Ovary (tissue), 9 donors: ENCODE data around the gene CCDC57. TPM values are rescaled to one million over a fixed set of nuclear protein-coding genes. Genes with fewer than 3 reads are reported as not detected.

ENCODE experiments used
- DNase-seq, 5 donors: peaks; one replicate each; pipeline ENCODE4 v3.0.0-alpha.2; 2019 to 2020
- H3K27ac ChIP-seq, 2 donors: fragments of 200-600 bp; one replicate each; pipeline versions ENCODE4 v1.5.1 to v1.8.0; 2019 to 2022
- H3K27me3 ChIP-seq: fragments of 200-600 bp; one replicate; pipeline ENCODE4 v1.8.0; 2022
- H3K36me3 ChIP-seq: fragments of 200-600 bp; sonication (generic); one replicate; pipeline ENCODE4 v1.5.1; 2019
- H3K4me1 ChIP-seq: one replicate; pipeline ENCODE4 v1.8.1; 2013; ENCODE audit warnings: mild to moderate bottlenecking, moderate library complexity; ENCODE audit not compliant: insufficient read depth
- H3K4me3 ChIP-seq: fragments of 200-600 bp; sonication (generic); one replicate; pipeline ENCODE4 v1.5.1; 2017
- H3K9me3 ChIP-seq, 2 donors: fragments of 200-600 bp in 1 of 2; sonication (generic) in 1 of 2; one replicate each; pipeline versions ENCODE4 v1.5.1 to v1.8.1; 2013 to 2019; ENCODE audit warnings: mild to moderate bottlenecking in 1 of 2, moderate library complexity in 1 of 2
- CTCF ChIP-seq, 3 donors: fragments of 450-650 bp in 2 of 3; fragments of 200-600 bp in 1 of 3; IDR thresholded peaks; one replicate each; pipeline versions ENCODE4 v1.5.1 to v1.8.0; 2016 to 2022; ENCODE audit warnings: antibody characterized with exemption in 3 of 3, mild to moderate bottlenecking in 1 of 3
- EP300 ChIP-seq: sonication (generic); formaldehyde crosslinking; IDR thresholded peaks from one replicate; pipeline ENCODE4 v1.6.1; 2017; ENCODE audit warnings: antibody characterized with exemption
- POLR2A ChIP-seq: fragments of 450-650 bp; IDR thresholded peaks from one replicate; pipeline ENCODE4 v1.6.1; 2017; ENCODE audit warnings: antibody characterized with exemption, mild to moderate bottlenecking, moderate library complexity
- WGBS, 3 donors: extraction: QIAGEN DNeasy Blood & Tissue Kit in 1 of 3; methylation state at CpG; one replicate each; pipeline versions ENCODE4 v1.1.5 to v1.1.7; 2013 to 2017; 5-methylcytosine and 5-hydroxymethylcytosine counted together
- intact Hi-C, 4 donors: fragments of 100-400 bp; cut with DNase I; formaldehyde crosslinking; loops; one replicate each; pipeline versions ENCODE4 v1.11.0 to v1.15.1; 2022 to 2023
- polyA plus RNA-seq, 2 donors: library from polyadenylated mRNA; stranded (reverse); fragments of 200-250 nt in 1 of 2; fragments of 350-450 nt in 1 of 2; fragmentation: Illumina TruSeq in 1 of 2; extraction: RNeasy Lipid Tissue Mini Kit (QIAGEN cat#74804) in 1 of 2; gene quantifications; one replicate each; pipeline ENCODE4 v1.2.3, GENCODE V29; 2013 to 2014
- total RNA-seq, 7 donors: library from RNA; depleted of rRNA in 2 of 7; stranded (reverse); fragments of >200 nt in 2 of 7; fragmentation: NEBNext Ultra II Directional in 3 of 7; extraction: Animal tissue kit (Norgen Biotek cat#: 25700) in 3 of 7; gene quantifications; one replicate each; pipeline versions ENCODE4 v1.1.0 to v1.2.4, GENCODE V29; 2016 to 2023
- donor health status: DM: no; HTN: no; CAD: no; lungs with moderate emphysema.
- donor health status: DM: no; HTN: no; CAD: no.
- donor health status: Bipolar disorder and iron deficiency.
- donor health status: DM: yes; HTN: yes; CAD: no.
- donor health status: DM: no; HTN: no; CAD: no.
- donor health status: DM: yes; HTN: yes; CAD: no.

The CCDC57 gene
- total and polyA plus RNA-seq, 9 donors: 7.7 to 65.0 (median 40.3) TPM

- DNase-seq: peak in 1 of 5 donors; percentile 46
- H3K4me1 ChIP-seq: peaks cover 14% of the 10 kb centered on the region
- 25 to 49% (median 39%) methylated on average over 43 to 63 of the region's 63 CpGs for WGBS, 3 donors
- H3K4me3 ChIP-seq: peak overlapping the region; percentile 31
- no peak for TF ChIP-seq CTCF (IDR thresholded peaks at IDR 0.05)
- no peaks in the 10 kb centered on the region for H3K36me3 ChIP-seq
- no peaks in the 10 kb centered on the region for H3K27me3 ChIP-seq
- no peaks in the 10 kb centered on the region for H3K9me3 ChIP-seq
- peak overlapping the region in 1 of 2 donors; percentile 35 for H3K27ac ChIP-seq
- intact Hi-C loops: no loop called here
Observed at GRCh38 chr17:82228278-82228841, 15.7 kb upstream of the CCDC57 start.

- DNase-seq: no peak
- intact Hi-C loops: no loop called here
- peaks cover 14% of the 10 kb centered on the region for H3K4me1 ChIP-seq
- no peaks in the 10 kb centered on the region for H3K9me3 ChIP-seq
- WGBS, 3 donors: 79 to 87% (median 79%) methylated on average over 16 to 18 of the region's 18 CpGs
- peak overlapping the region in 1 of 2 donors; percentile 4 for H3K27ac ChIP-seq
- TF ChIP-seq EP300 (no peak), POLR2A (no peak), CTCF (IDR thresholded peaks at IDR 0.05) (no peak)
- no peaks in the 10 kb centered on the region for H3K36me3 ChIP-seq
- no peak overlapping the region for H3K4me3 ChIP-seq
- H3K27me3 ChIP-seq: no peaks in the 10 kb centered on the region
Observed at GRCh38 chr17:82227629-82228277, 15.1 kb upstream of the CCDC57 start.

- peaks cover 12% of the 10 kb centered on the region for H3K4me1 ChIP-seq
- 82 to 86% (median 85%) methylated on average over 16 of the region's 16 CpGs for WGBS, 3 donors
- DNase-seq: peak in 1 of 5 donors; percentile 8
Observed at GRCh38 chr17:82226809-82227628, 14.4 kb upstream of the CCDC57 start.

More at GRCh38 chr17:82226809-82227628, 14.4 kb upstream of the CCDC57 start:
- H3K4me3 ChIP-seq: no peak overlapping the region
- TF ChIP-seq CTCF (IDR thresholded peaks at IDR 0.05): no peak
- TF ChIP-seq EP300: no peak
- no peak for TF ChIP-seq POLR2A
- peak overlapping the region in 1 of 2 donors; percentile 4 for H3K27ac ChIP-seq
- H3K9me3 ChIP-seq: no peaks in the 10 kb centered on the region
- intact Hi-C loops: no loop called here
- no peaks in the 10 kb centered on the region for H3K27me3 ChIP-seq
- no peaks in the 10 kb centered on the region for H3K36me3 ChIP-seq
